HG02885 (cell line): Measurements from ENCODE around the gene EED.

ENCODE experiments used
- ATAC-seq: cut with Tn5 transposase; IDR thresholded peaks from one replicate; pipeline ENCODE4 v1.9.1; 2021; ENCODE audit warnings: mild to moderate bottlenecking; ENCODE audit not compliant: unreplicated experiment, poor library complexity

The EED gene

GRCh38 chr11:86246293-86246675 is 1.7 kb downstream of the EED start:
- ATAC-seq = no peak

GRCh38 chr11:86247608-86248007 is 3.1 kb downstream of the EED start:
- ATAC-seq = no peak

DNA sequence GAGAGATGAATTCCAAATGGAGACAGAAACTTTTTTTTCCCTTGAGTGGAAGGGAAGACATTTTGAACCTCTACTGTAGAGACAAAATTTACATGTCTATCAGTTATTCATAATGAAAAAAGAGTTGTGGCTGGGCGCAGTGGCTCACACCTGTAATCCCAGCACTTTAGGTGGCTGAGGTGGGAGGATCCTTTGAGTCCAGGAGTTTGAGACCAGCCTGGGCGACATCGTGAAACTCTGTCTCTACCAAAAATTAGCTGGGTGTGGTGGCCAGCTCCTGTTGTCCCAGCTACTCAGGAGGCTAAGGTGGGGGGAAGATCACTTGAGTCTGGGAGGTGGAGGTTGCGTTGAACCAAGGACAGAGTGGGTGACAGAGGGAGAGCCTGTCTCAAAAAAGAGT is 4.1 kb downstream of the EED start:
- no peak for ATAC-seq

DNA sequence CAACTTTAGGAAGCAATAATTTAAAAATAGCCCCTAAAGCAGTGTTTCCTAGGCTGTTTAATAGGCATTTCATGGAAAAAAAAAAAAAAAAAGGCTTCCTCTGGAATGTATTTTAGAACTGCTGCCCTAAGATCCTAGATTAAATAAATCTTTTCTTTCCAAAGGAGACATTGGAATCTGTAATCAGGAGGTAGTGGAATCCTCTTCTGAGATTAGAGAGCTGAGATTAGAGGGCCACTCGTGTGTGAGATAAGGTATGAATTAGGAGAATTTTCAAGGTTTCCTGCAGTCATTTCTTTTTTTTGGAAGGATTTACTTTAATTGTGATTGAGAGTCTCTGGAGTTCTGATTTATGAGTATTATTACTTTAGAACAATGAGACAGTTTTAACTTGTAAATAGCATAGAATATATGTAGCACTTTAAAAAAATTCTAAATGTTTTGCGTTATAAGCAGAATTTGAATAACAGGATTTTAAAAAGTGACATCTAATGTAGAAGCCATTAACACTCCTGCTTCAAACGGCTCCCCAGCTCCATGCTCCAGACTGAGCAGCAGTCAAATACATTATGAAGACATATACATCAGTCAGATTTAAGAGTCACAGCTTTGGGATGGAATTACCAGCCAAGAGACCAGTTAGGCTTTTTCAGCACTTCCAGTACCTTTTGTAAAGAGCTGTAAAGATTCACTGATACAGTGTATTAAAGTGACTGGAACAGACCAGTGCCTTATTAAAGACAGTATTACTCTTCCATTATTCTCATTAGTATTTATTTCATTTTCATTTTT is 5.0 kb downstream of the EED start:
- no peak for ATAC-seq

DNA sequence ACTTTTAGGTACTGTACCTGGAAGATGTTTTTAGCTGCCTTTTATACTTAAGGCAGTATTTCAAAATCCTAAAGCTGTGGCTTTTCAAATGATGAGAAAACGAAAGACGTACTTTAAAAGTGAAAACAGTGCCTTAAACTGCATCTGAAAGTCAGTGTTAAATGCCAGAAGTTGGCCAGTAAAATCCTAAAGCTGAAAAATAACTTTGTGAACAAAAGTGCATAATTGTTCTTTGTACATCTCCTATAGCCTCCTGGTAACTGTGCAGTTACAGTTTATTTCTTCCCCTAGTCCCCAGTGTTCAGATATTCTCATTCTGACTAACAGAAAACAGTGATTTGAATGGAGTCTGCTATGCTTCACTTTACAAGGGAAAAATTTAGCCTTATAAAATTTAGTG is 6.8 kb downstream of the EED start:
- peak; percentile 38 for ATAC-seq

DNA sequence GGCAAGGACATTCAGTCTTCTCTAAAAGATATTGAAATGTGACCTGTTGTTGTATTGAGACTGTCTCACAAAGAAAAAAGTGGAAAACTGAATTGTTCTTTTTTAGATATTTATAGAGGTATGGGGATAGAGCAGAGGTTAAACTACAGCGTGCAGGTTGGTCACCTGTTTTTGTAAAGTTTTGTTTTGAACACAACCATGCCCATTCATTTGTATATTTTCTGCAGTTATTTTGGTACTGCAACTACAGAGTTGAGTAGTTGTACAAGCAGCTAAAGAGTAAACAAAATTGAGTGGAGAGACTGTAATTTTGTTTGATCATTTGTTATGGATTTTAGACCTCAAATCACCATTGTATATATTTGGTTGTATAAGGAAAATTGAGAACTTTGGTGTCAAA is 11.3 kb downstream of the EED start:
- ATAC-seq = peak; percentile 93

GRCh38 chr11:86256608-86257007 is 12.1 kb downstream of the EED start:
- no peak for ATAC-seq

- no peak for ATAC-seq
Observed at GRCh38 chr11:86257446-86257845, 12.9 kb downstream of the EED start.

- no peak for ATAC-seq
Observed at GRCh38 chr11:86259730-86260129, 15.2 kb downstream of the EED start.

DNA sequence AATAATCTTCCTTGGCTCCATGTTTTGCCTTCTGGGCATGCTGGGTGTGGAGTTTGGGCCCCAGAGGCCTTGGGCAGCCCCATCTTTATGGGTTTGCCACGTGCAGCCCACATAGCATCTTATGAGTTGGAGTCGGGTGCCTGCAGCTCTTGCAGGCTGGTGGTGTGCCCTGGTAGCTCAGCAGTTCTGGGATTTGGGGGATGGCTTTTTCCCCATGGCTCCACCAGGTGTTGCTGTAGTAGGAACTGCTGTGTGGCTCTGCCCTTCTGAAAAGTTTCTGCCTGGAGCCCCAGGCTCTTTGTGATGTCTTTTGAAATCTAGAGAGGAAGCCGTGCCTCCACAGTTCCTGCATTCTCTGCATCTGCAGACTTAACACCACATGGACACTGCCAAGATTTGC is 16.8 kb downstream of the EED start:
- ATAC-seq = no peak

DNA sequence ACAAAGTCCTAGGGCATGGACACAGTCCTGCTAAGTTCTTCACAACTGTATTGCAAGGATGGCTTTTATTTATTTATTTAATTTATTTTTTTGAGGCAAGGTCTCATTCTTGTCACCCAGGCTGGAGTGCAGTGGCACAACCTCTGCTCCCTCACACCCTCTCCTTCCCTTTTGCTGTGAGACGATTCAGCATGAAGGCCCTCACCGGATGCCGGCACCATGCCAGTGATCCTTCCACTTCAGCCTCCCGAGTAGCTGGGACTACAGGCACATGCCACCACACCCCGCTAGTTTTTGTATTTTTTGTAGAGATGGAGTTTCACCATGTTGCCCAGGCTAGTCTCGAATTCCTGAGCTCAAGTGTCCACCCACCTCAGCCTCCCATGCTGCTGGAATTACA is 17.8 kb downstream of the EED start:
- ATAC-seq = no peak

- no peak for ATAC-seq
Observed at GRCh38 chr11:86264649-86265048, 20.1 kb downstream of the EED start.

DNA sequence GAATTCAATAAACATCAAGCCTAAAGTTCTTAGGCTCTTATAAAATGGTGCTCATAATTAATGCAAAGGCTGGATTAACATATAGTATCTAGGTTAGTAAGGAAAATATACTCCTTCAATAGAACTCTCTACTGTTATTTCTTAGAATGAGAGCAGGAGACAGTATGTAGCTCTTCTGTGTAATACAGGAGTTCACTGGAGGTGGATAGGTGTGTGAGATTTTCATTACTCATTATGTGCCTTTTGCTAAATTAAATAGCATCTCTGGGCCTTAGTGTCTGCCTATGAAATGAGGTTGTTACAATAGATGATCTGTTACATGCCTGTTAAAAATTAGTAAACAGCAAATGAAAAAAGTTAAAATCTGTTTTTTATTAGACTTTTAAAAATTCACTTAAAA is 20.6 kb downstream of the EED start:
- no peak for ATAC-seq

DNA sequence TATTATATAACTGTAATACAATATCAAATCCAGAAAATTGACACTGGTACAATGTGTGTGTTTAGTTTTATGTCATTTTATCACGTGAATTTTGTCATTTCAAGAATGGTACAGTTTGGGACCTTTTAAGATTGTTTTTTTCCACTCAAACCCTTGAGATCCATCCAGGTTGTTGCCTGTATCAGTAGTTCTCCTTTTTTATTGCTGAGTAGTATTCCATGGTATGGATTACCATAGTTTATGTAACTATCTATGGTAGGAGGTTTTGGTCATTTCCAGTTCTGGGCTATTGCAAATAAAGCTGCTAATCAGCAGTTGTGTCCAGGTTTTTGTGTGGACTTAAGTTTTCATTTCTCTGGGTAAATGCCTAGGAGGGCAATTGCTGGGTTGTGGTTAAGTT is 25.1 kb downstream of the EED start:
- no peak for ATAC-seq

GRCh38 chr11:86274503-86274902 is 29.9 kb downstream of the EED start:
- ATAC-seq = no peak

DNA sequence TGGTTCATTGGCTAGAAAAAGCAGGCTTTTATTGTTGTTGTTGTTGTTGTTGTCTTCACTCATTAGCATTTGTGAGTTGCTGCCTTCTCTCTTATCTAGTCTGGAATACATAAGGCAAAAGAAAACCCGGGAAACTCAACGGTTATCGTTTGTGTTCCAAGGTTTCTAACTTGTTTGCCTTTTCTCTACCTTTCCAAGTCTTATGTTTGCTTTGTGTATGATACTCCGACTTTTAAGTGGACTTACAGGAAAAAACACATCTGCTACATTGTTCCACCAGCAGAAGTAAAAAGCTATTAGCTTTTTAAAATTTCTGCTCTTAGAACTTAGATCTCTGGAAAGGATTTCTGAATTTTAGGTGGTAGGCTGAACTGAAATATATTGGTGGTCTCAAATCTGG is 30.4 kb downstream of the EED start:
- no peak for ATAC-seq

DNA sequence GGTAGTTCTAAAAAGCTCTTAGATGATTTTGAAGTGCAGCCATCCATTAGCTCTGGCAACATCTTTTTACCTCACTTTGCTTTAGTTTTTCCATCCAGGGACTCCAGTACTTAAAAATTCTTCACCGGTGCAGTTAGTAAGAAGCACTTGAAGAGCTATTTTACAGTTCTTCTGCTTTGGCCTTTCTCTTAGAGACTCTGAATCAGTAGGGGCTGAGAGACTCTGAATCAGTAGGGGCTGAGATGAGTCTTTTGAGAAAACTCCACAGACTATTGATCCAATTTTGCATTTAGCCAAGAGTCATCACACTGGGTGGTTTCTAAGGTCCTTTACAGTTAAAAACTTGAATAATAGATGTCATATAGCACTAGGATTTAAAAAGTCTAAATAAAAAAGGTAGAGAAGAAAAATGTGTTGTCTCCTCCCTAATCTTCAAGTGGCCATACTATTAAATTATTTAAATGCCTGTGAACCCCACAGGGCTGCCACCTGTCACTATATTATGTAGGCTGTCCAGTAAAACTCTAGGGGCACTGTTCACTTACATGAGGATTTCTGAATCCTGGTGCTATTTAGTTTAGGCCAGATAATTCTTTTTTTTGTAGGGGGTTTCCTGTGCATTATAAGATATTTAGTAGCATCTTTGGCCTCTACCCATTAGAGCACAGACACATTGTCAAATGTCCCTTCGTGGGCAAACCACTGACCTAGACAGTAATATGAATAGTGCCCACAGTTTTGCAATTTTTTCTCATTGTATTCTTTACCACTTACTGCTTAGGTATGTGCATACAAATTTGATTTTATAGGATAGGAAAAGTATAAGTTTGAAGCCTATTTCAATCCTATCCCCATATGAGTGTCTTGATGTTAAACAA is 31.2 kb downstream of the EED start:
- no peak for ATAC-seq

GRCh38 chr11:86277741-86278140 is 33.2 kb downstream of the EED start:
- no peak for ATAC-seq

DNA sequence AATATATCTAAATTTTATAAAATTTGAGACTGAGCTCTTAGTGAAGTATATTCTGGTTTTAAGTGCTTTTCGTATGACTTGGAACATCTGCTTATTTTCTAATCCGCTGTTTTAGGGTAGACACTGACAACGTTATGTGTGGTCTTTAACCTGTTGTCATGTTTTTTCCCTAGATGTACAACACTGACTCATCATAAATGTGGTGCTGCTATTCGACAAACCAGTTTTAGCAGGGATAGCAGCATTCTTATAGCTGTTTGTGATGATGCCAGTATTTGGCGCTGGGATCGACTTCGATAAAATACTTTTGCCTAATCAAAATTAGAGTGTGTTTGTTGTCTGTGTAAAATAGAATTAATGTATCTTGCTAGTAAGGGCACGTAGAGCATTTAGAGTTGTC is 33.7 kb downstream of the EED start:
- no peak for ATAC-seq

DNA sequence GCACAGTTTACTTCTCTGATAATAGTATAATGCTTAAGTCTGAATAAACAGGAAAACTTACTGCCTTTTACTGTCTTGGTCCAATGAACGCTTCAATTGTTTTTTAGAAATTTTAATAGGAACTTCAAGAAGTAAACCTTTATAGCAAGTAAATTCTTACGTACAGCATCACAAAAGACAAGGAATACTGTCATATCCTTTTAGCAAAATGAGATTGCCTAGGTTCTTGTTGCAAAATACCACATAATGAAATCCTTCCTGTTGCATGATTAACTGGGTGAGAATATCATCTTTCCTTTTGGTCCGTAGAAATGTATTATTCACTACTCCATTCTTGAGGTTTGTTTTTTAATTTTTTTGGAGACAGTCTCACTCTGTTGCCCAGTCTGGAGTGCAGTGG is 35.2 kb downstream of the EED start:
- ATAC-seq = no peak

GRCh38 chr11:86287468-86287796 is 42.9 kb downstream of the EED start:
- no peak for ATAC-seq
